BE2C (cell line): ENCODE measurements around the gene CLIC6.

Experiments used
- DNase-seq: peaks from one replicate; pipeline ENCODE4 v3.0.0-alpha.2; 2020
- H3K27me3 ChIP-seq: fragments of 250-450 bp; sonication (Bioruptor Pico); 2 replicates; pipeline ENCODE4 v1.5.1; 2020; ENCODE audit warnings: mild to moderate bottlenecking
- H3K36me3 ChIP-seq: fragments of 250-450 bp; sonication (Bioruptor Pico); 2 replicates; pipeline ENCODE4 v1.5.1; 2020; ENCODE audit warnings: mild to moderate bottlenecking
- H3K4me1 ChIP-seq: fragments of 250-450 bp; sonication (Bioruptor Pico); 2 replicates; pipeline ENCODE4 v1.5.1; 2020
- H3K4me3 ChIP-seq: 2 replicates; pipeline ENCODE4 v1.5.1; 2011; ENCODE audit warnings: low read depth, low read length
- H3K9me3 ChIP-seq: fragments of 250-450 bp; sonication (Bioruptor Pico); 2 replicates; pipeline ENCODE4 v1.5.1; 2020
- TF ChIP-seq, protein P1 (sequence below): IDR thresholded peaks from 2 replicates; pipeline ENCODE4 v1.5.1; 2012; ENCODE audit warnings: mild to moderate bottlenecking, low read depth, low read length

The CLIC6 gene

DNA sequence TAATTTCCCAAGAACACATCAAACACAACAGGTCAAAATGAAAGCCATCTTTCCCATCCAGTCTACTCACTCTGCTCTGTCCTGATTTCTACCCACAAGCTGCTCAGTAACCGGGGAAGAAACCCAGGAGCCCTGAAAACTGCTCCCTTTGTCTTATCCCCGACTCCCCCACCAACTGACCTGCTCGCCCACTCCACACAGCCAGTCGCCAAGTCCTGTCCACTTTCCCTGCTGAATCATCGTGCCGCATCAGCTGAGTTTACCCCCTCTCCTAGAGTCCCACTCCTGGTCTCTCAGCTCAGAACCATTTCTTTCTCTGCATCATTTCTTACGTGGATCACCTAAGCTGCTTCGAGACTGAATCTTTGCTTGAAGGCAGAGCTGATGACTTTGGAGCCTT lies 42.7 kb upstream of the CLIC6 start:
- H3K4me3 ChIP-seq = no peak overlapping the region
- H3K9me3 ChIP-seq = no peaks in the 10 kb centered on the region
- H3K36me3 ChIP-seq = no peaks in the 10 kb centered on the region
- TF ChIP-seq, protein P1, sequence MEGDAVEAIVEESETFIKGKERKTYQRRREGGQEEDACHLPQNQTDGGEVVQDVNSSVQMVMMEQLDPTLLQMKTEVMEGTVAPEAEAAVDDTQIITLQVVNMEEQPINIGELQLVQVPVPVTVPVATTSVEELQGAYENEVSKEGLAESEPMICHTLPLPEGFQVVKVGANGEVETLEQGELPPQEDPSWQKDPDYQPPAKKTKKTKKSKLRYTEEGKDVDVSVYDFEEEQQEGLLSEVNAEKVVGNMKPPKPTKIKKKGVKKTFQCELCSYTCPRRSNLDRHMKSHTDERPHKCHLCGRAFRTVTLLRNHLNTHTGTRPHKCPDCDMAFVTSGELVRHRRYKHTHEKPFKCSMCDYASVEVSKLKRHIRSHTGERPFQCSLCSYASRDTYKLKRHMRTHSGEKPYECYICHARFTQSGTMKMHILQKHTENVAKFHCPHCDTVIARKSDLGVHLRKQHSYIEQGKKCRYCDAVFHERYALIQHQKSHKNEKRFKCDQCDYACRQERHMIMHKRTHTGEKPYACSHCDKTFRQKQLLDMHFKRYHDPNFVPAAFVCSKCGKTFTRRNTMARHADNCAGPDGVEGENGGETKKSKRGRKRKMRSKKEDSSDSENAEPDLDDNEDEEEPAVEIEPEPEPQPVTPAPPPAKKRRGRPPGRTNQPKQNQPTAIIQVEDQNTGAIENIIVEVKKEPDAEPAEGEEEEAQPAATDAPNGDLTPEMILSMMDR = no peak
- DNase-seq = no peak
- peaks cover 13% of the 10 kb centered on the region for H3K27me3 ChIP-seq
- H3K4me1 ChIP-seq = no peaks in the 10 kb centered on the region

DNA sequence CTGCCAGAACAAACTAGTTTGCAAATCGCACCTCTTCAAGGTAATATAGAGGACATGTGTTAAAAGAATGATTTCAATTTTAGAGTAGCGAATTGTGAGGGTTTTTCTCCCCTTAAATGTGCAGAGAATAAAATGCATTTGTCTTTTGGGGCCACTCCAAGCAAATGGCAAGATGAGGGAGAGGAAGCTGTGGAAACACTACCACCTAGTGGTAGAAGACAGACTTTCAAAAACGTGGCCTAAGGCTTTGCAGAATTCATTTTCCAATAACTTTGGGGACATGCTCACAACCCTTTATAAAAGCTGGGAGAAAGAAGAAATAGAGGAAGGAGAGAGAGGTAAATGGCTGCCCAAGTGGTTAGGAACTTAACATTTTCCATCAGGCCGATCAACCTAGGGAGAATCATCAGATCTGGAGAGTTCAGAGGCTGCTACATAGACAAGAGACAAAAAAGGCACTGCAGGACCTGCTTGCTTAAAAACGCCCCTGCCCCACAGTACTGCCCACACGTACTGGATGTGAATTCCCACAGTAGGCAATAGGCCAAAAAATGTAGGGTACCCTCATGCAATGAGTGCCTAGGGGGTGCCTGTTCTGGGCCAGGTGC lies 38.2 kb upstream of the CLIC6 start:
- TF ChIP-seq, protein P1 = peak; percentile 89
- Histone ChIP-seq H3K27me3 (peaks cover 7% of the 10 kb centered on the region), H3K4me3 (no peak overlapping the region), H3K9me3 (no peaks in the 10 kb centered on the region), H3K36me3 (no peaks in the 10 kb centered on the region), H3K4me1 (no peaks in the 10 kb centered on the region)
- DNase-seq = peak; percentile 24

DNA sequence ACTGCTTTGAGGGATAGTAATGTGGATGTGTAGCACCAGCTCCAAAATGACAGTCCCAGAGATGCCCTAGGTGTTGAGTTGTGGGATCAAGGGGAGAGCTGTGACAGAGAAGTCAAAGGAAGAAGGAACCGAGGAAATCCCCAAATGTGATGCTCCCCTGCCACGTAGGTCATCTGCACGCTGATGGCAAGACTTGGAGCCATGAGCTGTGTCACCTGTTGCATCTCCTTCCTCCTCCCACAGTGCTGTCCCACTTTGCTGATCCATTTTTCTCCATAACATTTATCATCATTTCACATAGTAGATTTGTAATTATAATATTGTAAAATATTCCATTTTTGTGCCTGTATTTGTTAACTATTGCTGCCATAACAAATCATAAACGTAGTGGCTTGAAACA lies 36.3 kb upstream of the CLIC6 start:
- Histone ChIP-seq H3K36me3 (no peaks in the 10 kb centered on the region), H3K4me3 (no peak overlapping the region), H3K27me3 (no peaks in the 10 kb centered on the region; the same call in none of the 2 replicates), H3K9me3 (no peaks in the 10 kb centered on the region), H3K4me1 (no peaks in the 10 kb centered on the region)
- no peak for DNase-seq
- TF ChIP-seq, protein P1 = no peak

DNA sequence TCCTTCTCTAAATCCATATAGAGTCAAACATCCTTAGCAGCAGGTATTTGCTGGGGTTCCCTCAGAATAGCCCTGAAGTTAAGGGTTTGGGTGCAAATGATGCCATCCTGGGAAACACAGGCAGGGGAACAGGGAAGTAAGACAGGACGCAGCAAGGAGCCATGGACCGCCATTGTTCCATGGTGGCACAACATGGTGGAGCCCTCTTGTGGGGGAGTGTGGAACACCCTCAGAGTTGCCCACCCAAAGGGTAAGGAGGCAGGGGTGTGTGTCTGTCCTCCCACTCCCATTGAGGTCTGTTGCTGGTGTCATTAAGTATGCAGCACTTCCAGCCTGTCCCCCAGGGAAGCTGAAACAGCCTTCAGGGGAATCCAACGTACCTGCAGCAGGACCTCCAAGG lies 33.5 kb upstream of the CLIC6 start:
- Histone ChIP-seq H3K36me3 (no peaks in the 10 kb centered on the region), H3K4me1 (no peaks in the 10 kb centered on the region), H3K9me3 (no peaks in the 10 kb centered on the region), H3K27me3 (no peaks in the 10 kb centered on the region; the same call in 1 of the 2 replicates), H3K4me3 (no peak overlapping the region)
- peak; percentile 27 for DNase-seq
- TF ChIP-seq, protein P1 = peak; percentile 49

DNA sequence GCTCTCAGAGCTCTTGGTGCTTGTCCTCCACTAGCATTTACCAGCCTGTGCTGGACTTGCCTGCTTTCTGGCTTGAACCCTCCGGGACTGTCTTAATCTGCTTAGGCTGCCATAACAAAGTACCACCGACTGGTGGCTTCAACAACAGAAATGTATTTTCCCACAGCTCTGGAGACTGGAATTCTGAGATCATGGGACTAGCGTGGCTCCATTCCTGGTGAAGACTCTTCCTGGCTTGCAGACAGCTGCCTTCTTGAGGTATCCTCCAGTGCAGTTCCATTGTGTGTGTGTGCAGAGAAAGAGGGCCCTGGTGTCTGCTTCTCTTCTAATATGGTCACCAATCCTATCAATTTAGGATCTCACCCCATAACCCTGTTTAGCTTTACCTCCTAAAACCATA lies 31.8 kb upstream of the CLIC6 start:
- H3K36me3 ChIP-seq = no peaks in the 10 kb centered on the region
- no peak overlapping the region for H3K4me3 ChIP-seq
- DNase-seq = no peak
- TF ChIP-seq, protein P1 = no peak
- no peaks in the 10 kb centered on the region; the same call in 1 of the 2 replicates for H3K27me3 ChIP-seq
- no peaks in the 10 kb centered on the region for H3K9me3 ChIP-seq
- no peaks in the 10 kb centered on the region for H3K4me1 ChIP-seq

DNA sequence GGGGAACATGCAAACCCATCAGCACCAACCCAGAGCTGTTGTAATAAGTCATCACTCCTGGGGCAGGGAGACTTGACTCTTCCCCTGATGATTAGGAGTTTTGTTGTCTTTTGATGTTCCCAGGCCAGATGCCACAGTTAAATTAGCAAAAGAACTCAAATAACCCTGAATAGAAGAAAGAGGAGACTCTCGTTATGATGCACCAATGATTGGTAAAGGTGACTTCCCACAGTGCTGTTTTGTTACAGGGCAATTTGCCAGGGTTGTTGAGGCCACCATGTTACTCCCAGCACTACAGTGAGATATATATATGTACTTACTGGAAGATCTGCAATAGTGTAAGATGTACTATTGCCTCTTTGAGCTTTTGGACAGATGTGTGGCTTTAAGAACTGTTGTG lies 29.5 kb upstream of the CLIC6 start:
- DNase-seq = no peak
- no peaks in the 10 kb centered on the region; the same call in 1 of the 2 replicates for H3K27me3 ChIP-seq
- TF ChIP-seq, protein P1 = no peak
- no peaks in the 10 kb centered on the region for H3K9me3 ChIP-seq
- H3K4me1 ChIP-seq = no peaks in the 10 kb centered on the region
- H3K4me3 ChIP-seq = no peak overlapping the region
- H3K36me3 ChIP-seq = no peaks in the 10 kb centered on the region
